H1 (cell line): ENCODE results near the gene CPXM1. TPM values are rescaled to one million over a fixed set of nuclear protein-coding genes. Genes with fewer than 3 reads are reported as not detected.

Source experiments
- CTCF ChIA-PET: fragments of 300-600 bp; sonication (Branson Sonifier 250); formaldehyde crosslinking; loops from one replicate; lab custom pipeline; 2021; ENCODE audit not compliant: partially characterized antibody; lab: Charles Lee
- POLR2A ChIA-PET: fragments of 300-600 bp; sonication (Branson Sonifier 250); formaldehyde crosslinking; loops from one replicate; lab custom pipeline; 2021; ENCODE audit warnings: inconsistent platforms; ENCODE audit not compliant: partially characterized antibody; lab: Charles Lee
- DNase-seq, 2 experiments: peaks; one replicate each; pipeline versions ENCODE4 v3.0.0 to v3.0.0-alpha.2; 2010 to 2022; ENCODE audit warnings: low spot score in 2 of 2, low read depth in 1 of 2, mixed read lengths in 1 of 2
- FAIRE-seq: peaks from 2 replicates; lab custom pipeline; 2011; peaks lifted over from hg19 to GRCh38; lab: Jason Lieb, UNC
- H2AFZ ChIP-seq: 2 replicates; pipeline ENCODE4 v1.8.1; 2012; ENCODE audit warnings: low read length, inconsistent platforms
- H2AK5ac ChIP-seq: 2 replicates; pipeline ENCODE4 v1.6.1; 2013; ENCODE audit warnings: low read depth, low read length
- H2BK120ac ChIP-seq: replicated peaks from 2 replicates; pipeline ENCODE3; 2013; ENCODE audit warnings: low read depth, low read length, inconsistent platforms
- H2BK12ac ChIP-seq: 2 replicates; pipeline ENCODE4 v1.6.1; 2013; ENCODE audit warnings: low read depth, low read length
- H2BK15ac ChIP-seq: 2 replicates; pipeline ENCODE4 v1.6.1; 2013; ENCODE audit warnings: low read length
- H2BK20ac ChIP-seq: 2 replicates; pipeline ENCODE4 v1.6.1; 2013; ENCODE audit warnings: low read length
- H2BK5ac ChIP-seq: 2 replicates; pipeline ENCODE4 v1.6.1; 2013; ENCODE audit warnings: low read depth, low read length
- H3K14ac ChIP-seq: 2 replicates; pipeline ENCODE4 v1.6.1; 2013; ENCODE audit warnings: inconsistent platforms; ENCODE audit not compliant: insufficient read length
- H3K18ac ChIP-seq: 2 replicates; pipeline ENCODE4 v1.6.1; 2013; ENCODE audit warnings: low read length; ENCODE audit errors: extremely low read depth
- H3K23ac ChIP-seq: 2 replicates; pipeline ENCODE4 v1.6.1; 2013; ENCODE audit warnings: inconsistent platforms; ENCODE audit not compliant: insufficient read length
- H3K23me2 ChIP-seq: 2 replicates; pipeline ENCODE4 v1.6.1; 2013; ENCODE audit warnings: low read depth, low read length
- H3K27ac ChIP-seq: 2 replicates; pipeline ENCODE4 v1.6.1; 2011; ENCODE audit warnings: low read depth, low read length, inconsistent platforms
- H3K27me3 ChIP-seq, 4 experiments: replicated peaks in 1 of 4; 1 replicate in 1 of 4; 2 replicates in 3 of 4; pipeline versions ENCODE4 v1.6.1 to v1.8.1; 2011 to 2013; ENCODE audit warnings: low read length in 3 of 4, mild to moderate bottlenecking in 3 of 4, inconsistent platforms in 2 of 4, mixed read lengths in 2 of 4, moderate library complexity in 1 of 4; ENCODE audit not compliant: control insufficient read depth in 3 of 4, insufficient read depth in 3 of 4; ENCODE audit errors: extremely low read depth in 1 of 4
- H3K36me3 ChIP-seq, 4 experiments: 2 replicates each; pipeline versions ENCODE4 v1.6.1 to v1.8.1; 2011 to 2013; ENCODE audit warnings: mild to moderate bottlenecking in 4 of 4, low read length in 3 of 4, moderate library complexity in 2 of 4, control low read depth in 1 of 4, inconsistent platforms in 1 of 4; ENCODE audit not compliant: insufficient read depth in 4 of 4, control insufficient read depth in 2 of 4
- H3K4ac ChIP-seq: replicated peaks from 2 replicates; pipeline ENCODE3; 2013; ENCODE audit warnings: low read length, low read depth, mixed read lengths, inconsistent platforms; ENCODE audit not compliant: insufficient read length
- H3K4me1 ChIP-seq, 4 experiments: replicated peaks in 1 of 4; 1 replicate in 1 of 4; 2 replicates in 3 of 4; pipeline versions ENCODE4 v1.6.1 to v1.8.1; 2011 to 2013; ENCODE audit warnings: low read length in 3 of 4, inconsistent platforms in 2 of 4, mixed read lengths in 1 of 4; ENCODE audit not compliant: insufficient read depth in 4 of 4, control insufficient read depth in 3 of 4
- H3K4me2 ChIP-seq, 2 experiments: 2 replicates each; pipeline versions ENCODE4 v1.6.1 to v1.8.1; 2011 to 2013; ENCODE audit warnings: low read depth in 2 of 2, low read length in 2 of 2, control low read depth in 1 of 2, inconsistent platforms in 1 of 2, mild to moderate bottlenecking in 1 of 2; ENCODE audit not compliant: insufficient read depth in 1 of 2
- H3K4me3 ChIP-seq, 4 experiments: fragments of 200-600, 300-600 bp in 1 of 4; sonication (generic), shearing (Covaris generic), sonication (Bioruptor Twin) in 1 of 4; 2 replicates each; pipeline versions ENCODE4 v1.5.1 to v1.8.1; 2011 to 2016; ENCODE audit warnings: low read length in 4 of 4, low read depth in 3 of 4, control low read depth in 2 of 4, inconsistent platforms in 2 of 4, mild to moderate bottlenecking in 2 of 4, mixed read lengths in 1 of 4, moderate library complexity in 1 of 4; ENCODE audit not compliant: insufficient read depth in 2 of 4; ENCODE audit errors: extremely low read depth in 1 of 4
- H3K56ac ChIP-seq: replicated peaks from 2 replicates; pipeline ENCODE3; 2013; ENCODE audit warnings: low read depth, mild to moderate bottlenecking, mixed read lengths, low read length, inconsistent platforms; ENCODE audit not compliant: insufficient read length
- H3K79me1 ChIP-seq: 2 replicates; pipeline ENCODE4 v1.6.1; 2013; ENCODE audit warnings: low read depth, low read length, control low read depth
- H3K79me2 ChIP-seq, 2 experiments: 2 replicates each; pipeline versions ENCODE4 v1.6.1 to v1.8.1; 2012 to 2013; ENCODE audit warnings: low read length in 2 of 2, mild to moderate bottlenecking in 2 of 2, inconsistent platforms in 1 of 2; ENCODE audit not compliant: insufficient read depth in 2 of 2, control insufficient read depth in 1 of 2
- H3K9ac ChIP-seq, 4 experiments: replicated peaks in 1 of 4; 1 replicate in 1 of 4; 2 replicates in 3 of 4; pipeline versions ENCODE4 v1.6.1 to v1.8.1; 2011 to 2013; ENCODE audit warnings: low read depth in 3 of 4, low read length in 3 of 4, control low read depth in 2 of 4, mild to moderate bottlenecking in 2 of 4, moderate library complexity in 2 of 4, inconsistent platforms in 1 of 4; ENCODE audit errors: extremely low read depth in 1 of 4
- H3K9me3 ChIP-seq, 2 experiments: 2 replicates each; pipeline versions ENCODE4 v1.6.1 to v1.8.1; 2012 to 2013; ENCODE audit warnings: mild to moderate bottlenecking in 2 of 2, moderate library complexity in 2 of 2, control low read depth in 1 of 2, inconsistent platforms in 1 of 2, low read depth in 1 of 2, low read length in 1 of 2, mixed read lengths in 1 of 2; ENCODE audit not compliant: insufficient read depth in 2 of 2
- H4K20me1 ChIP-seq, 2 experiments: replicated peaks in 1 of 2; 2 replicates each; pipeline versions ENCODE3 to v1.8.1; 2011 to 2013; ENCODE audit warnings: inconsistent platforms in 2 of 2, low read length in 2 of 2, mild to moderate bottlenecking in 1 of 2; ENCODE audit not compliant: insufficient read depth in 2 of 2, control insufficient read depth in 1 of 2
- H4K5ac ChIP-seq: 2 replicates; pipeline ENCODE4 v1.6.1; 2013; ENCODE audit warnings: low read length, low read depth, mixed read lengths, inconsistent platforms; ENCODE audit not compliant: insufficient read length
- H4K8ac ChIP-seq: 2 replicates; pipeline ENCODE4 v1.8.0; 2013; ENCODE audit warnings: mild to moderate bottlenecking, moderate library complexity, low read length, inconsistent platforms; ENCODE audit not compliant: insufficient read depth; ENCODE audit errors: extremely low read depth
- H4K91ac ChIP-seq: replicated peaks from 2 replicates; pipeline ENCODE3; 2013; ENCODE audit warnings: low read length, mixed read lengths, inconsistent platforms; ENCODE audit not compliant: insufficient read length
- CREB1 ChIP-seq: IDR thresholded peaks from 2 replicates; pipeline ENCODE4 v1.6.1; 2012; ENCODE audit warnings: inconsistent platforms
- CTBP2 ChIP-seq: IDR thresholded peaks from 2 replicates; pipeline ENCODE4 v1.7.0; 2011; ENCODE audit warnings: borderline replicate concordance, mild to moderate bottlenecking, moderate library complexity, mixed read lengths, low read length; ENCODE audit not compliant: insufficient read depth, insufficient read length
- CTCF ChIP-seq, 3 experiments: IDR thresholded peaks; 1 replicate in 2 of 3; 2 replicates in 1 of 3; pipeline versions ENCODE4 v1.5.1 to v1.6.1; 2011; ENCODE audit warnings: low read length in 3 of 3, mild to moderate bottlenecking in 3 of 3, inconsistent platforms in 2 of 3, low read depth in 1 of 3, moderate library complexity in 1 of 3; ENCODE audit not compliant: insufficient read depth in 1 of 3; ENCODE audit errors: control extremely low read depth in 1 of 3
- KDM5A ChIP-seq: fragments of 200-600 bp; IDR thresholded peaks from 2 replicates; pipeline ENCODE4 v1.7.1; 2012; ENCODE audit warnings: mild to moderate bottlenecking, low read length, inconsistent platforms, mixed read lengths
- NRF1 ChIP-seq: IDR thresholded peaks from 2 replicates; pipeline ENCODE4 v1.6.1; 2011; ENCODE audit warnings: mild to moderate bottlenecking, low read depth, low read length, improper control_type of control experiment
- POLR2AphosphoS5 ChIP-seq: IDR thresholded peaks from 2 replicates; pipeline ENCODE4 v1.6.1; 2011; ENCODE audit warnings: low read depth, low read length
- RBBP5 ChIP-seq: IDR thresholded peaks from 2 replicates; pipeline ENCODE4 v1.7.1; 2012; ENCODE audit warnings: low read depth, mild to moderate bottlenecking, inconsistent platforms, low read length, moderate library complexity, borderline replicate concordance
- SP2 ChIP-seq: IDR thresholded peaks from 2 replicates; pipeline ENCODE4 v1.6.1; 2012; ENCODE audit warnings: mild to moderate bottlenecking, low read length, inconsistent platforms
- SP4 ChIP-seq: IDR thresholded peaks from 2 replicates; pipeline ENCODE4 v1.6.1; 2012; ENCODE audit warnings: low read length, inconsistent platforms
- SUZ12 ChIP-seq: fragments of 200-600 bp; sonication (generic); IDR thresholded peaks from 2 replicates; pipeline ENCODE4 v1.6.1; 2012; ENCODE audit warnings: mild to moderate bottlenecking, inconsistent platforms, low read length, moderate library complexity, mixed read lengths
- TAF1 ChIP-seq: IDR thresholded peaks from 2 replicates; pipeline ENCODE4 v1.6.1; 2011; ENCODE audit warnings: mild to moderate bottlenecking, low read depth, low read length
- ZNF274 ChIP-seq: IDR thresholded peaks from 2 replicates; pipeline ENCODE4 v1.7.0; 2012; ENCODE audit warnings: low read length, borderline replicate concordance; ENCODE audit errors: extremely low read depth
- WGBS, 2 experiments: shearing (Covaris generic) in 1 of 2; methylation state at CpG; one replicate each; pipeline versions ENCODE4 v1.1.6 to v1.1.7; 2013 to 2015; ENCODE audit warnings: low lambda C conversion rate in 2 of 2, mixed read lengths in 2 of 2, inconsistent platforms in 1 of 2, low coverage in 1 of 2, missing lambda C conversion rate in 1 of 2; ENCODE audit not compliant: insufficient replicate concordance in 2 of 2, insufficient coverage in 1 of 2, insufficient read length in 1 of 2; ENCODE audit errors: extremely low coverage in 1 of 2, missing lambda C conversion rate in 1 of 2; 5-methylcytosine and 5-hydroxymethylcytosine counted together
- polyA plus RNA-seq, 7 experiments: library from polyadenylated mRNA; depleted of rRNA in 3 of 7; stranded (reverse) in 5 of 7; unstranded in 2 of 7; fragments of >200 nt in 5 of 7; fragments of 200-250 nt in 2 of 7; gene quantifications; 1 replicate in 5 of 7; 2 replicates in 1 of 7; 4 replicates in 1 of 7; pipeline versions ENCODE4 v1.2.1 to v1.2.3, GENCODE V29; 2011 to 2013; ENCODE audit warnings: missing spikeins in 2 of 7, mixed read lengths in 2 of 7
- total RNA-seq: library from RNA; stranded (reverse); fragmentation: NEBNext Ultra II Directional; extraction: Animal tissue kit (Norgen Biotek cat#: 25700); gene quantifications from 2 replicates; pipeline ENCODE4 v1.2.1, GENCODE V29; 2021

Gene CPXM1
- total and polyA plus RNA-seq, 2 of the 8 experiments (the other 6 are each of a cell fraction or from before 2014, with no cell fraction given): 31.3 to 81.9 TPM

- H3K23ac ChIP-seq: no peak overlapping the region
- H2BK20ac ChIP-seq: no peak overlapping the region
- H3K4me3 ChIP-seq: no peak overlapping the region
- POLR2A ChIA-PET: interaction anchor here (0.9 to 1.5 kb wide), 4 partner anchors 26 to 78 kb away, joined by 3 read pairs; no protein-coding TSS in a partner anchor
- no peak overlapping the region for H3K4me2 ChIP-seq
- no peak overlapping the region for H4K91ac ChIP-seq
- no peaks in the 10 kb centered on the region for H3K79me2 ChIP-seq
- no peak overlapping the region for H2BK120ac ChIP-seq
- no peak overlapping the region for H3K18ac ChIP-seq
- H4K8ac ChIP-seq: no peak overlapping the region
- H3K79me1 ChIP-seq: no peaks in the 10 kb centered on the region
- no peak overlapping the region for H3K27ac ChIP-seq
- peaks cover 0 to 6% of the 10 kb centered on the region in 2 experiments for H4K20me1 ChIP-seq
- H3K4ac ChIP-seq: no peak overlapping the region
- H3K9ac ChIP-seq: no peak overlapping the region
- FAIRE-seq: no peak
- no peak overlapping the region for H2AK5ac ChIP-seq
- H3K4me1 ChIP-seq: no peaks in the 10 kb centered on the region
- no peaks in the 10 kb centered on the region for H3K9me3 ChIP-seq
- no peak for DNase-seq
- H3K23me2 ChIP-seq: no peaks in the 10 kb centered on the region
- no peak overlapping the region for H2AFZ ChIP-seq
- CTCF ChIA-PET: interaction anchor here (1.4 to 2.8 kb wide), 3 partner anchors 13 to 59 kb away, joined by 4 to 18 read pairs (median 4); no protein-coding TSS in a partner anchor
- no peak overlapping the region for H2BK12ac ChIP-seq
- no peaks in the 10 kb centered on the region; a peak in 1 of 7 replicates for H3K27me3 ChIP-seq
- 94% methylated on average over 6 of the region's 6 CpGs; no CpG with 5 or more reads in 1 of the 2 experiments for WGBS, 2 experiments
- H2BK5ac ChIP-seq: no peak overlapping the region
- H3K36me3 ChIP-seq: peaks cover 10 to 34% (median 19%) of the 10 kb centered on the region in 4 experiments; a peak in 6 of 8 replicates
- H3K14ac ChIP-seq: no peak overlapping the region
- no peak overlapping the region for H4K5ac ChIP-seq
- no peak overlapping the region for H2BK15ac ChIP-seq
- H3K56ac ChIP-seq: no peak overlapping the region
- TF ChIP-seq RBBP5 (no peak), KDM5A (no peak), CREB1 (no peak), TAF1 (no peak), CTCF (IDR thresholded peaks at IDR 0.05; ENCODE audit: control extremely low read depth in 1 of 3, insufficient read depth in 1 of 3, low read depth in 1 of 3, low read length in 3 of 3) (no peak), SP2 (no peak), CTBP2 (no peak), POLR2AphosphoS5 (no peak; the same call in 1 of the 2 replicates), SUZ12 (no peak), NRF1 (no peak), SP4 (no peak), ZNF274 (no peak)
These were observed 7.0 kb downstream of the CPXM1 start for GRCh38 chr20:2793471-2793870.
